DND-41 (cell line): ENCODE data around the gene PLPPR2.

ENCODE experiments used
- ATAC-seq: fragments of 200-7000 bp; cut with Tn5 transposase; 3 replicates; pipeline ENCODE4 v1.9.1; 2021; ENCODE audit warnings: low read depth; ENCODE audit not compliant: insufficient read depth
- DNase-seq: peaks from one replicate; pipeline ENCODE4 v3.0.0-alpha.2; 2020
- H2AFZ ChIP-seq: 2 replicates; pipeline ENCODE4 v1.6.0; 2012; ENCODE audit warnings: low read depth, low read length
- H3K27ac ChIP-seq: 2 replicates; pipeline ENCODE4 v1.5.1; 2012; ENCODE audit warnings: low read length, inconsistent platforms
- H3K27me3 ChIP-seq: fragments of 200-600 bp; sonication (generic); 2 replicates; pipeline ENCODE4 v1.6.0; 2012; ENCODE audit warnings: low read length, mild to moderate bottlenecking, inconsistent platforms; ENCODE audit not compliant: insufficient read depth, poor library complexity
- H3K36me3 ChIP-seq: 2 replicates; pipeline ENCODE4 v1.5.1; 2012; ENCODE audit warnings: low read length, inconsistent platforms; ENCODE audit not compliant: insufficient read depth
- H3K4me1 ChIP-seq: 2 replicates; pipeline ENCODE4 v1.5.1; 2012; ENCODE audit warnings: mild to moderate bottlenecking, low read length; ENCODE audit not compliant: insufficient read depth
- H3K4me2 ChIP-seq: 2 replicates; pipeline ENCODE4 v1.6.0; 2012; ENCODE audit warnings: mild to moderate bottlenecking, moderate library complexity, low read length, inconsistent platforms; ENCODE audit not compliant: insufficient read depth
- H3K4me3 ChIP-seq, 2 experiments: fragments of 200-600 bp in 1 of 2; shearing (Covaris generic) in 1 of 2; 2 replicates each; pipeline ENCODE4 v1.5.1; 2012 to 2016; ENCODE audit warnings: inconsistent platforms in 2 of 2, low read length in 2 of 2, mild to moderate bottlenecking in 2 of 2, low read depth in 1 of 2, moderate library complexity in 1 of 2
- H3K79me2 ChIP-seq: 2 replicates; pipeline ENCODE4 v1.6.0; 2012; ENCODE audit warnings: low read length, inconsistent platforms; ENCODE audit not compliant: insufficient read depth
- H3K9ac ChIP-seq: 2 replicates; pipeline ENCODE4 v1.6.0; 2012; ENCODE audit warnings: low read depth, mild to moderate bottlenecking, inconsistent platforms, low read length, moderate library complexity
- H3K9me3 ChIP-seq: 2 replicates; pipeline ENCODE4 v1.5.1; 2012; ENCODE audit warnings: low read length, moderate library complexity, mild to moderate bottlenecking, inconsistent platforms; ENCODE audit not compliant: insufficient read depth, severe bottlenecking
- H4K20me1 ChIP-seq: 2 replicates; pipeline ENCODE4 v1.6.0; 2012; ENCODE audit warnings: low read length; ENCODE audit not compliant: insufficient read depth
- CTCF ChIP-seq: IDR thresholded peaks from 2 replicates; pipeline ENCODE4 v1.5.1; 2012; ENCODE audit warnings: borderline replicate concordance, low read length, moderate library complexity, mild to moderate bottlenecking; ENCODE audit not compliant: poor library complexity, severe bottlenecking; ENCODE audit errors: extremely low read depth
- EZH2 ChIP-seq: IDR thresholded peaks from 3 replicates; pipeline ENCODE4 v1.6.1; 2012; ENCODE audit warnings: borderline replicate concordance, low read depth, mild to moderate bottlenecking, moderate library complexity, low read length, inconsistent platforms; ENCODE audit not compliant: severe bottlenecking

Gene PLPPR2

DNA sequence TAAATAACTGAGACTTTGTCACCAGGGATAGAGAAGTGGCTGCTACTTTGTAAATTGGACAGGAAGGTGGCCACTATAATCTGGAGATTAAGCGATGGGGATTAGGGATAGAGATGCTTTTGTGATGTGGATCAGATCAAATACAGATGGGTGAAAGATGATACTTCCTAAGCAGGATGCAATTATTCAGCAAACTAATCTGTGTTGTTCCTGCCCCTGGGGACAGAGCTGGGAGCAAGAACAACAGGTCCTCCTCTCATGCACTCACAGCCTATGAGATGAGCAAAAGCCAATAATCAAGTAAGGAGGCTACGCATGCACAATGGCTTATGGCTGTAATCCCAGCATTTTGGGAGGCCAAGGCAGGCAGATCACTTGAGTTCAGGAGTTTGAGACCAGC, 59.3 kb downstream of the PLPPR2 start:
- no peak overlapping the region for H2AFZ ChIP-seq
- no peaks in the 10 kb centered on the region for H3K4me1 ChIP-seq
- no peaks in the 10 kb centered on the region for H4K20me1 ChIP-seq
- ATAC-seq: no peak
- no peak overlapping the region for H3K27ac ChIP-seq
- no peaks in the 10 kb centered on the region for H3K9me3 ChIP-seq
- no peaks in the 10 kb centered on the region for H3K27me3 ChIP-seq
- no peak overlapping the region for H3K4me3 ChIP-seq
- no peaks in the 10 kb centered on the region for H3K36me3 ChIP-seq
- H3K4me2 ChIP-seq: no peak overlapping the region
- DNase-seq: no peak
- TF ChIP-seq CTCF: no peak
- TF ChIP-seq EZH2: no peak
- no peak overlapping the region for H3K9ac ChIP-seq
- no peaks in the 10 kb centered on the region for H3K79me2 ChIP-seq
